Fibroblast of lung (primary cell): ENCODE results near the gene ENTREP3. TPM values are rescaled to one million over a fixed set of nuclear protein-coding genes. Genes with fewer than 3 reads are reported as not detected.

Source experiments
- DNase-seq, 2 donors: peaks; one replicate each; pipeline versions ENCODE4 v3.0.0 to v3.0.0-alpha.2; 2010; ENCODE audit warnings: low read depth in 2 of 2
- H2AFZ ChIP-seq: 2 replicates; pipeline ENCODE4 v1.5.1; 2012; ENCODE audit warnings: low read length, control low read depth, inconsistent platforms
- H3K27ac ChIP-seq: 2 replicates; pipeline ENCODE4 v1.5.1; 2011; ENCODE audit warnings: low read length, control low read depth; ENCODE audit not compliant: insufficient read depth
- H3K27me3 ChIP-seq: 2 replicates; pipeline ENCODE4 v1.5.1; 2011; ENCODE audit warnings: mild to moderate bottlenecking, low read length; ENCODE audit not compliant: control insufficient read depth, insufficient read depth
- H3K36me3 ChIP-seq: 2 replicates; pipeline ENCODE4 v1.5.1; 2011; ENCODE audit warnings: low read length; ENCODE audit not compliant: control insufficient read depth, insufficient read depth
- H3K4me1 ChIP-seq: 2 replicates; pipeline ENCODE4 v1.5.1; 2011; ENCODE audit warnings: low read length; ENCODE audit not compliant: control insufficient read depth, insufficient read depth; ENCODE audit errors: extremely low read depth
- H3K4me2 ChIP-seq: 2 replicates; pipeline ENCODE4 v1.5.1; 2011; ENCODE audit warnings: low read length, control low read depth; ENCODE audit not compliant: insufficient read depth; ENCODE audit errors: extremely low read depth
- H3K4me3 ChIP-seq, 4 experiments: fragments of 200-600 bp in 1 of 4; sonication (generic) in 1 of 4; replicated peaks in 1 of 4; 2 replicates each; pipeline ENCODE4 v1.5.1; 2011 to 2016; ENCODE audit warnings: low read length in 4 of 4, low read depth in 3 of 4, mild to moderate bottlenecking in 3 of 4, control low read depth in 2 of 4, inconsistent platforms in 1 of 4, mixed read lengths in 1 of 4; ENCODE audit not compliant: insufficient read depth in 1 of 4; ENCODE audit errors: control extremely low read depth in 1 of 4
- H3K79me2 ChIP-seq: 2 replicates; pipeline ENCODE4 v1.5.1; 2012; ENCODE audit warnings: mild to moderate bottlenecking, low read length, inconsistent platforms; ENCODE audit not compliant: control insufficient read depth, insufficient read depth
- H3K9ac ChIP-seq: 2 replicates; pipeline ENCODE4 v1.5.1; 2011; ENCODE audit warnings: mild to moderate bottlenecking, low read length, control low read depth; ENCODE audit not compliant: insufficient read depth
- H3K9me3 ChIP-seq: 2 replicates; pipeline ENCODE4 v1.5.1; 2012; ENCODE audit warnings: low read depth, low read length; ENCODE audit not compliant: control insufficient read depth, insufficient read depth
- H4K20me1 ChIP-seq: 2 replicates; pipeline ENCODE4 v1.5.1; 2011; ENCODE audit warnings: low read length; ENCODE audit not compliant: control insufficient read depth, insufficient read depth; ENCODE audit errors: extremely low read depth
- CTCF ChIP-seq, 2 donors: IDR thresholded peaks in 1 of 2; conservative IDR thresholded peaks in 1 of 2; 1 replicate in 1 of 2; 2 replicates in 1 of 2; pipeline ENCODE4 v1.5.1; 2011 to 2012; ENCODE audit warnings: low read length in 2 of 2, control low read depth in 1 of 2, inconsistent platforms in 1 of 2, low read depth in 1 of 2, mild to moderate bottlenecking in 1 of 2
- EZH2 ChIP-seq: IDR thresholded peaks from 2 replicates; pipeline ENCODE4 v1.5.1; 2012; ENCODE audit warnings: low read length, control low read depth, mild to moderate bottlenecking; ENCODE audit errors: missing control alignments
- polyA plus RNA-seq, 2 donors: library from polyadenylated mRNA; depleted of rRNA in 1 of 2; stranded (reverse) in 1 of 2; unstranded in 1 of 2; fragments of >200 nt; gene quantifications; 2 replicates each; pipeline ENCODE4 v1.2.1, GENCODE V29; 2011 to 2012; ENCODE audit warnings: missing spikeins in 1 of 2
- total RNA-seq: library from RNA; depleted of rRNA; stranded (reverse); fragments of >200 nt; gene quantifications from 2 replicates; pipeline ENCODE4 v1.2.1, GENCODE V29; 2014

Gene ENTREP3
- total and polyA plus RNA-seq, 2 donors (not counting 1 experiment from before 2014, with no cell fraction given), result 8.5 to 12.9 TPM

- no peak overlapping the region for H2AFZ ChIP-seq
- H3K27ac ChIP-seq, result no peak overlapping the region
- no peaks in the 10 kb centered on the region for H3K9me3 ChIP-seq
- TF ChIP-seq CTCF (conservative IDR thresholded peaks at IDR 0.05 in 1 of 2, IDR thresholded peaks at IDR 0.05 in 1 of 2; ENCODE audit: low read depth in 1 of 2, low read length in 2 of 2), result no peak
- no peak for TF ChIP-seq EZH2
- H3K79me2 ChIP-seq, result no peaks in the 10 kb centered on the region
- H3K4me2 ChIP-seq, result no peak overlapping the region
- no peak overlapping the region for H3K9ac ChIP-seq
- no peaks in the 10 kb centered on the region for H3K4me1 ChIP-seq
- H4K20me1 ChIP-seq, result no peaks in the 10 kb centered on the region
- peaks cover 3% of the 10 kb centered on the region for H3K27me3 ChIP-seq
- H3K4me3 ChIP-seq, result no peak overlapping the region
- no peak for DNase-seq
- no peaks in the 10 kb centered on the region for H3K36me3 ChIP-seq
Observed at GRCh38 chr1:155287987-155288543, 32.8 kb upstream of the ENTREP3 start.

GRCh38 chr1:155286544-155286943, 31.3 kb upstream of the ENTREP3 start:
- no peaks in the 10 kb centered on the region for H3K27me3 ChIP-seq
- H3K4me1 ChIP-seq, result no peaks in the 10 kb centered on the region
- H3K79me2 ChIP-seq, result no peaks in the 10 kb centered on the region
- no peak overlapping the region for H3K4me3 ChIP-seq
- no peak overlapping the region for H3K9ac ChIP-seq
- no peaks in the 10 kb centered on the region for H4K20me1 ChIP-seq
- DNase-seq, result no peak
- no peak overlapping the region for H2AFZ ChIP-seq
- H3K27ac ChIP-seq, result no peak overlapping the region
- TF ChIP-seq CTCF (conservative IDR thresholded peaks at IDR 0.05 in 1 of 2, IDR thresholded peaks at IDR 0.05 in 1 of 2; ENCODE audit: low read depth in 1 of 2, low read length in 2 of 2), result no peak
- TF ChIP-seq EZH2, result no peak
- no peaks in the 10 kb centered on the region for H3K9me3 ChIP-seq
- no peaks in the 10 kb centered on the region for H3K36me3 ChIP-seq
- H3K4me2 ChIP-seq, result no peak overlapping the region

- Histone ChIP-seq H3K27ac (no peak overlapping the region), H3K4me2 (no peak overlapping the region), H3K4me1 (no peaks in the 10 kb centered on the region), H4K20me1 (no peaks in the 10 kb centered on the region), H3K9ac (no peak overlapping the region), H2AFZ (no peak overlapping the region), H3K9me3 (no peaks in the 10 kb centered on the region), H3K79me2 (no peaks in the 10 kb centered on the region), H3K36me3 (no peaks in the 10 kb centered on the region), H3K4me3 (no peak overlapping the region), H3K27me3 (no peaks in the 10 kb centered on the region)
- TF ChIP-seq EZH2 (no peak), CTCF (conservative IDR thresholded peaks at IDR 0.05 in 1 of 2, IDR thresholded peaks at IDR 0.05 in 1 of 2; ENCODE audit: low read depth in 1 of 2, low read length in 2 of 2) (no peak)
- no peak for DNase-seq
Observed at GRCh38 chr1:155285631-155286044, 30.4 kb upstream of the ENTREP3 start.
